CD4-positive, alpha-beta T cell (primary cell): ENCODE measurements around the gene RPTOR. TPM values are rescaled to one million over a fixed set of nuclear protein-coding genes. Genes with fewer than 3 reads are reported as not detected.

Source experiments
- ATAC-seq: fragments of 200-7000 bp; cut with Tn5 transposase; one replicate; pipeline ENCODE4 v1.10.0; 2022; ENCODE audit warnings: mild to moderate bottlenecking; ENCODE audit not compliant: poor library complexity
- CTCF ChIA-PET: fragments of 350-600 bp; sonication (Branson Sonifier 250); formaldehyde crosslinking; loops from one replicate; lab custom pipeline; 2021; ENCODE audit warnings: antibody characterized with exemption, inconsistent platforms; lab: Charles Lee
- POLR2A ChIA-PET: fragments of 350-600 bp; sonication (Branson Sonifier 250); formaldehyde crosslinking; loops from one replicate; lab custom pipeline; 2021; ENCODE audit warnings: antibody characterized with exemption, inconsistent platforms; lab: Charles Lee
- DNase-seq, 14 experiments: peaks; one replicate each; pipeline ENCODE4 v3.0.0-alpha.2; 2013 to 2020; ENCODE audit warnings: mixed read lengths in 2 of 14
- H3K27ac ChIP-seq, 2 donors: one replicate each; pipeline versions ENCODE4 v1.5.1 to v1.7.0; 2013; ENCODE audit warnings: low read length in 2 of 2, low read depth in 1 of 2, mild to moderate bottlenecking in 1 of 2
- H3K27me3 ChIP-seq, 2 experiments: 1 replicate in 1 of 2; 2 replicates in 1 of 2; pipeline versions ENCODE4 v1.6.1 to v1.7.0; 2013; ENCODE audit warnings: low read length in 2 of 2, control low read depth in 1 of 2, mild to moderate bottlenecking in 1 of 2, moderate library complexity in 1 of 2; ENCODE audit not compliant: insufficient read depth in 2 of 2, control insufficient read depth in 1 of 2
- H3K36me3 ChIP-seq: one replicate; pipeline ENCODE4 v1.6.1; 2013; ENCODE audit warnings: low read length, control low read depth; ENCODE audit not compliant: insufficient read depth
- H3K4me1 ChIP-seq: one replicate; pipeline ENCODE4 v1.6.1; 2013; ENCODE audit warnings: low read length, control low read depth; ENCODE audit not compliant: insufficient read depth
- H3K4me3 ChIP-seq: one replicate; pipeline ENCODE4 v1.5.1; 2013; ENCODE audit warnings: mild to moderate bottlenecking, low read length, moderate library complexity
- H3K9me3 ChIP-seq, 2 experiments: 1 replicate in 1 of 2; 2 replicates in 1 of 2; pipeline versions ENCODE4 v1.6.1 to v1.7.0; 2013; ENCODE audit warnings: low read length in 2 of 2, mild to moderate bottlenecking in 2 of 2, control low read depth in 1 of 2, moderate library complexity in 1 of 2; ENCODE audit not compliant: control insufficient read depth in 1 of 2, insufficient read depth in 1 of 2
- H3K27ac Mint-ChIP-seq: one replicate; pipeline ENCODE4 v1.8.0; 2020; ENCODE audit warnings: mixed read lengths
- H3K27me3 Mint-ChIP-seq: one replicate; pipeline ENCODE4 v1.8.0; 2021; ENCODE audit warnings: mixed read lengths
- H3K36me3 Mint-ChIP-seq: one replicate; pipeline ENCODE4 v1.8.0; 2021; ENCODE audit warnings: low read depth, mixed read lengths
- H3K4me1 Mint-ChIP-seq: one replicate; pipeline ENCODE4 v1.8.0; 2021; ENCODE audit warnings: low read depth, mixed read lengths
- H3K4me3 Mint-ChIP-seq: one replicate; pipeline ENCODE4 v1.8.0; 2020; ENCODE audit warnings: mild to moderate bottlenecking, mixed read lengths
- H3K9me3 Mint-ChIP-seq: one replicate; pipeline ENCODE4 v1.8.0; 2020; ENCODE audit warnings: mixed read lengths
- intact Hi-C, 2 experiments: fragments of 100-400 bp; cut with DNase I in 1 of 2; cut with micrococcal nuclease in 1 of 2; formaldehyde crosslinking; loops; one replicate each; pipeline versions ENCODE4 v1.15.1 to v1.9.0; 2023 to 2025; cut with DNase I, micrococcal nuclease
- total RNA-seq, 174 experiments: library from RNA in 2 of 174; stranded (reverse) in 2 of 174; gene quantifications; one replicate each; pipeline ENCODE4 v1.2.3 and lab custom pipeline; 2021 to 2026
- TF ChIP-seq, protein P1 (sequence below): fragments of 200-600 bp; IDR thresholded peaks from one replicate; pipeline ENCODE4 v1.8.0; 2022; ENCODE audit warnings: antibody characterized with exemption, mild to moderate bottlenecking

RPTOR gene
- total RNA-seq, 2 experiments from 2014 or later: 45.0 to 47.1 TPM

DNA sequence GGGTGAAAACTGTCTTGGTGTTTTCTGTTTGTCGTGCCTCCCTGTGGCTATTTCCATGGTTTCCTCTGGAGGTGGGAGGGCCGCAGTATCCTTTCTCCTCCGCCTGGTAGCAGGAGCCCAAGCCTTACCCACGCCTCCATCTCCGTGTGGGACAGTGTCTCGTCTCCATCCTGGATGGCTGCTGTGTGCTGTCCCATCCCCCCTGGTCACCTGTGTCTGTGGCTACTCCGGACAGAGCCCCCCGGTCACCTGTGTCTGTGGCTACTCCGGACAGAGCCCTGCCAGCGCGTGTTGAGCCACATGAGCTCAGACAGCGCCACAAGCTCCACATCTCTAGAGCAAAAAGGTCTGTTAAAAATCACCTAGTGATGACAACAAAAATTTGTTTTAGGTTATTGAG is 248.8 kb downstream of the RPTOR start:
- POLR2A ChIA-PET: interaction anchor here (1.2 kb wide), 1 partner anchor 177 kb away, joined by 3 read pairs; no protein-coding TSS in a partner anchor
- Mint-ChIP-seq H3K4me1 (peaks cover 65% of the 10 kb centered on the region), H3K27me3 (no peaks in the 10 kb centered on the region), H3K36me3 (peaks cover 41% of the 10 kb centered on the region), H3K4me3 (no peak overlapping the region), H3K9me3 (peaks cover under 1% of the 10 kb centered on the region), H3K27ac (peak overlapping the region; percentile 99)
- TF ChIP-seq, protein P1, sequence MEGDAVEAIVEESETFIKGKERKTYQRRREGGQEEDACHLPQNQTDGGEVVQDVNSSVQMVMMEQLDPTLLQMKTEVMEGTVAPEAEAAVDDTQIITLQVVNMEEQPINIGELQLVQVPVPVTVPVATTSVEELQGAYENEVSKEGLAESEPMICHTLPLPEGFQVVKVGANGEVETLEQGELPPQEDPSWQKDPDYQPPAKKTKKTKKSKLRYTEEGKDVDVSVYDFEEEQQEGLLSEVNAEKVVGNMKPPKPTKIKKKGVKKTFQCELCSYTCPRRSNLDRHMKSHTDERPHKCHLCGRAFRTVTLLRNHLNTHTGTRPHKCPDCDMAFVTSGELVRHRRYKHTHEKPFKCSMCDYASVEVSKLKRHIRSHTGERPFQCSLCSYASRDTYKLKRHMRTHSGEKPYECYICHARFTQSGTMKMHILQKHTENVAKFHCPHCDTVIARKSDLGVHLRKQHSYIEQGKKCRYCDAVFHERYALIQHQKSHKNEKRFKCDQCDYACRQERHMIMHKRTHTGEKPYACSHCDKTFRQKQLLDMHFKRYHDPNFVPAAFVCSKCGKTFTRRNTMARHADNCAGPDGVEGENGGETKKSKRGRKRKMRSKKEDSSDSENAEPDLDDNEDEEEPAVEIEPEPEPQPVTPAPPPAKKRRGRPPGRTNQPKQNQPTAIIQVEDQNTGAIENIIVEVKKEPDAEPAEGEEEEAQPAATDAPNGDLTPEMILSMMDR: no peak
- DNase-seq (no peak), ATAC-seq (no peak)
- peaks cover 47% of the 10 kb centered on the region for H3K4me1 ChIP-seq
- CTCF ChIA-PET: no interaction called here
- H3K36me3 ChIP-seq: peaks cover 19% of the 10 kb centered on the region
- no peak overlapping the region for H3K4me3 ChIP-seq
- H3K27ac ChIP-seq: peak overlapping the region in 1 of 2 donors; percentile 73
- H3K27me3 ChIP-seq: no peaks in the 10 kb centered on the region
- intact Hi-C loops: loop anchor here in 1 of 2 experiments (5.0 kb wide), 1 partner anchor 39 kb away; no protein-coding TSS in a partner anchor
- no peaks in the 10 kb centered on the region for H3K9me3 ChIP-seq

DNA sequence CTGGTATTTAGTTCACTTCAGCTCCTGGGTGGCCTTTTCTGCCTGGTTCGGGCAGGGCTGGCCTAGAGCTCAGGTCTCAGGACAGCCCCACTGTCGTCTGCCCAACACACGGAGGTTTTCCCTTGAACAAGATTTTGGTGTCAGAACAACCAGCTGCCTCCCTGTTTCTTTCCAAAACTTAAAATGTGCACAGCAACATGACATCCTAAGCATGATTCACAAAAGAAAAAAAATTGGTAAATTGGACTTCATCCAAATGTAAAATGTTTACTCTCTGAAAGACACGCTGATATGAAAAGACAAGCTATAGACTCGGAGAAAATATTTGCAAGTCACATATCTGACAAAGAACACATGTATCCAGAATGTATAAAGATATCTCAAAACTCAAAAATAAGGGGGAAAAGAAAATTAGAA is 249.2 kb downstream of the RPTOR start:
- Mint-ChIP-seq H3K4me1 (peaks cover 60% of the 10 kb centered on the region), H3K9me3 (no peaks in the 10 kb centered on the region), H3K27ac (peak overlapping the region; percentile 99), H3K27me3 (no peaks in the 10 kb centered on the region), H3K36me3 (peaks cover 40% of the 10 kb centered on the region), H3K4me3 (no peak overlapping the region)
- Histone ChIP-seq H3K27ac (no peak overlapping the region), H3K4me1 (peaks cover 46% of the 10 kb centered on the region), H3K36me3 (peaks cover 19% of the 10 kb centered on the region), H3K4me3 (no peak overlapping the region), H3K9me3 (no peaks in the 10 kb centered on the region), H3K27me3 (no peaks in the 10 kb centered on the region)
- ChIA-PET POLR2A (interaction anchor here (1.2 kb wide), 1 partner anchor 178 kb away, joined by 3 read pairs; no protein-coding TSS in a partner anchor), CTCF (no interaction called here)
- TF ChIP-seq, protein P1: no peak
- DNase-seq (peak in 1 of 14 experiments; percentile 24), ATAC-seq (no peak)
- intact Hi-C loops: loop anchor here in 1 of 2 experiments (5.0 kb wide), 1 partner anchor 38 kb away; no protein-coding TSS in a partner anchor

DNA sequence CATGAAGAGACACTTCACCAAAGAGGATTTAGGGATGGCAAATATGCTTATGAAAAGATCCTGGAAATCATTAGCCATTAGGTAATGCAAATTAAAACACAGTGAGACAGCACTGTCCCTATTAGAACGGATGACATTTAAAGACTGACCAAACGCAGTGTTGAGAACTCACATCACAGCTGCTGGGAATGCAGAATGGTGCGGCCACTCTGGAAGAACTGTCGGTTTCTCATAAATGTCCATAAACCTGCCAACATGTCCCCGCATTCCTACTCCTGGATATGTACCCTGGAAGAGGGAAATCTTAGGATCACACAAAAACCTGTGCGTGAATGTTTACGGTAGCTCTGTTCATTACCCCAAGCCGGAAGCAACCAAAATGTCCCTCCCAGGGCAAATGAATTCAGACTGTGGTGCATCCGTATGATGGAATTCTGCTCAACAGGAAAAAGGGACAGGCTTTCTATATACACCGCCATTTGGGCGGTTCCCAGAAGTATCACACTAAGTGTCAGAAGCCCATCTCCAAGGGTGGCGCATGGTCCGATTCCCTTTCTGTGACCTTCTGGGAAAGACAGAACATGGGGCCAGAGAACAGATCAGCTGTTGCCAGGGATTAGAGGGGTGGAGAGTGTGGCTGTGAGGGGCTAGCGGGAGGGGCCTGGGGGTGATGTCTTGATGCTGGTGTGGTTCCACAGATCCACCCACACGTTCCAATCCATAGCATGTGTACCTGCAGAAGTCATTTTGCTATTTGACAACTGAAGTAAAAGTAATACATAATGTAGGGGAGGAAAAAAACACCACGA is 249.8 kb downstream of the RPTOR start:
- no peak overlapping the region for H3K4me3 Mint-ChIP-seq
- Histone ChIP-seq H3K27me3 (no peaks in the 10 kb centered on the region), H3K4me1 (peaks cover 42% of the 10 kb centered on the region), H3K27ac (no peak overlapping the region), H3K4me3 (no peak overlapping the region), H3K36me3 (peaks cover 19% of the 10 kb centered on the region), H3K9me3 (no peaks in the 10 kb centered on the region)
- intact Hi-C loops: loop anchor here in 1 of 2 experiments (5.0 kb wide), 1 partner anchor 38 kb away; no protein-coding TSS in a partner anchor
- peaks cover 54% of the 10 kb centered on the region for H3K4me1 Mint-ChIP-seq
- TF ChIP-seq, protein P1: no peak
- ChIA-PET POLR2A (no interaction called here), CTCF (no interaction called here)
- peak overlapping the region; percentile 99 for H3K27ac Mint-ChIP-seq
- no peak for ATAC-seq
- H3K27me3 Mint-ChIP-seq: no peaks in the 10 kb centered on the region
- H3K9me3 Mint-ChIP-seq: no peaks in the 10 kb centered on the region
- peaks cover 46% of the 10 kb centered on the region for H3K36me3 Mint-ChIP-seq
- DNase-seq: peak in 1 of 14 experiments; percentile 19
